HepG2 (cell line): Measurements from ENCODE around the gene LLGL2. TPM values are rescaled to one million over a fixed set of nuclear protein-coding genes. Genes with fewer than 3 reads are reported as not detected.

ENCODE experiments used
- ASH2L ChIP-seq: fragments of 300-600, 200-600 bp; sonication (generic); IDR thresholded peaks from 2 replicates; pipeline ENCODE4 v1.7.0; 2017; ENCODE audit warnings: low read depth, mild to moderate bottlenecking, moderate library complexity, mixed read lengths, low read length; ENCODE audit not compliant: insufficient read length
- ATRX ChIP-seq: sonication (generic); formaldehyde crosslinking; IDR thresholded peaks from 2 replicates; pipeline ENCODE4 v1.4.0; 2020; ENCODE audit warnings: missing genetic modification reagents, borderline replicate concordance
- CBX1 ChIP-seq: IDR thresholded peaks from one replicate; pipeline ENCODE4 v1.6.1; 2016; ENCODE audit warnings: antibody characterized with exemption, low read depth
- ETV6 ChIP-seq: sonication (generic); formaldehyde crosslinking; conservative IDR thresholded peaks from 2 replicates; pipeline ENCODE4 v1.4.0; 2020; ENCODE audit warnings: missing genetic modification reagents
- FOXA3 ChIP-seq: IDR thresholded peaks from 2 replicates; pipeline ENCODE4 v1.6.1; 2016; ENCODE audit warnings: missing genetic modification reagents, missing compliant biosample characterization
- GFI1 ChIP-seq: sonication (generic); formaldehyde crosslinking; IDR thresholded peaks from 2 replicates; pipeline ENCODE4 v1.5.0; 2020; ENCODE audit warnings: missing genetic modification reagents, mild to moderate bottlenecking, borderline replicate concordance
- LCORL ChIP-seq, 2 experiments: fragments of 450-650 bp in 1 of 2; sonication (generic) in 1 of 2; formaldehyde crosslinking in 1 of 2; IDR thresholded peaks; 2 replicates each; pipeline versions ENCODE4 v1.5.0 to v1.6.1; 2017 to 2020; ENCODE audit warnings: antibody characterized with exemption in 1 of 2, missing genetic modification reagents in 1 of 2
- MED1 ChIP-seq: sonication (generic); formaldehyde crosslinking; IDR thresholded peaks from 2 replicates; pipeline ENCODE4 v1.4.0; 2020; ENCODE audit warnings: missing genetic modification reagents
- MTA3 ChIP-seq: sonication (generic); formaldehyde crosslinking; IDR thresholded peaks from 2 replicates; pipeline ENCODE4 v1.4.0; 2020; ENCODE audit warnings: missing genetic modification reagents
- NCOA5 ChIP-seq: sonication (generic); formaldehyde crosslinking; IDR thresholded peaks from 2 replicates; pipeline ENCODE4 v1.4.0; 2020; ENCODE audit warnings: missing genetic modification reagents
- NR2F1 ChIP-seq, 2 experiments: fragments of 450-650 bp in 1 of 2; formaldehyde crosslinking in 1 of 2; IDR thresholded peaks; 2 replicates each; pipeline versions ENCODE4 v1.5.0 to v1.6.1; 2016 to 2020; ENCODE audit warnings: mild to moderate bottlenecking in 1 of 2, missing compliant biosample characterization in 1 of 2, missing genetic modification reagents in 1 of 2, moderate library complexity in 1 of 2
- NR2F2 ChIP-seq: IDR thresholded peaks from 2 replicates; pipeline ENCODE4 v1.6.1; 2012; ENCODE audit warnings: low read depth, inconsistent platforms, borderline replicate concordance
- NR3C1 ChIP-seq: sonication (generic); formaldehyde crosslinking; IDR thresholded peaks from 2 replicates; pipeline ENCODE4 v1.4.0; 2020; ENCODE audit warnings: missing genetic modification reagents
- ZNF12 ChIP-seq: sonication (generic); formaldehyde crosslinking; IDR thresholded peaks from 2 replicates; pipeline ENCODE4 v1.5.0; 2020; ENCODE audit warnings: missing genetic modification reagents
- ZNF160 ChIP-seq: sonication (generic); formaldehyde crosslinking; IDR thresholded peaks from 2 replicates; pipeline ENCODE4 v1.8.0; 2022; ENCODE audit warnings: mild to moderate bottlenecking, inconsistent platforms, missing genetic modification reagents
- ZNF550 ChIP-seq: sonication (generic); formaldehyde crosslinking; IDR thresholded peaks from 2 replicates; pipeline ENCODE4 v1.4.0; 2020; ENCODE audit warnings: mild to moderate bottlenecking, missing genetic modification reagents, borderline replicate concordance
- ZNF768 ChIP-seq: sonication (generic); formaldehyde crosslinking; IDR thresholded peaks from 2 replicates; pipeline ENCODE4 v1.4.0; 2020; ENCODE audit warnings: missing genetic modification reagents
- polyA plus RNA-seq, 8 experiments: library from polyadenylated mRNA; depleted of rRNA in 3 of 8; stranded (reverse) in 7 of 8; unstranded in 1 of 8; fragments of >200 nt; fragmentation: Illumina TruSeq in 4 of 8; extraction: Trizol in 4 of 8; gene quantifications; 2 replicates each; pipeline versions ENCODE4 v1.2.1 to v1.2.3, GENCODE V29; 2011 to 2016; ENCODE audit warnings: low read depth in 4 of 8, missing spikeins in 1 of 8, mixed read lengths in 1 of 8; ENCODE audit not compliant: insufficient read depth in 1 of 8
- total RNA-seq, 5 experiments: library from RNA; depleted of rRNA; stranded (reverse); fragments of >200 nt; fragmentation: Illumina TruSeq; extraction: Trizol; gene quantifications; 2 replicates each; pipeline ENCODE4 v1.2.3, GENCODE V29; 2016; ENCODE audit warnings: low read depth in 1 of 5
- TF ChIP-seq, protein P1 (sequence below): sonication (generic); formaldehyde crosslinking; conservative IDR thresholded peaks from 2 replicates; pipeline ENCODE4 v1.4.0; 2020; ENCODE audit warnings: missing genetic modification reagents
- TF ChIP-seq, protein P2 (sequence below): sonication (generic); IDR thresholded peaks from 2 replicates; pipeline ENCODE4 v1.6.1; 2016; ENCODE audit warnings: low read depth, borderline replicate concordance
- TF ChIP-seq, protein P3 (sequence below): sonication (generic); formaldehyde crosslinking; IDR thresholded peaks from 2 replicates; pipeline ENCODE4 v1.5.0; 2020; ENCODE audit warnings: mild to moderate bottlenecking, missing genetic modification reagents, borderline replicate concordance

Gene LLGL2
- total and polyA plus RNA-seq, 2 of the 13 experiments (the other 11 are each of a cell fraction or from before 2014, with no cell fraction given), result 83.0 to 86.7 TPM

DNA sequence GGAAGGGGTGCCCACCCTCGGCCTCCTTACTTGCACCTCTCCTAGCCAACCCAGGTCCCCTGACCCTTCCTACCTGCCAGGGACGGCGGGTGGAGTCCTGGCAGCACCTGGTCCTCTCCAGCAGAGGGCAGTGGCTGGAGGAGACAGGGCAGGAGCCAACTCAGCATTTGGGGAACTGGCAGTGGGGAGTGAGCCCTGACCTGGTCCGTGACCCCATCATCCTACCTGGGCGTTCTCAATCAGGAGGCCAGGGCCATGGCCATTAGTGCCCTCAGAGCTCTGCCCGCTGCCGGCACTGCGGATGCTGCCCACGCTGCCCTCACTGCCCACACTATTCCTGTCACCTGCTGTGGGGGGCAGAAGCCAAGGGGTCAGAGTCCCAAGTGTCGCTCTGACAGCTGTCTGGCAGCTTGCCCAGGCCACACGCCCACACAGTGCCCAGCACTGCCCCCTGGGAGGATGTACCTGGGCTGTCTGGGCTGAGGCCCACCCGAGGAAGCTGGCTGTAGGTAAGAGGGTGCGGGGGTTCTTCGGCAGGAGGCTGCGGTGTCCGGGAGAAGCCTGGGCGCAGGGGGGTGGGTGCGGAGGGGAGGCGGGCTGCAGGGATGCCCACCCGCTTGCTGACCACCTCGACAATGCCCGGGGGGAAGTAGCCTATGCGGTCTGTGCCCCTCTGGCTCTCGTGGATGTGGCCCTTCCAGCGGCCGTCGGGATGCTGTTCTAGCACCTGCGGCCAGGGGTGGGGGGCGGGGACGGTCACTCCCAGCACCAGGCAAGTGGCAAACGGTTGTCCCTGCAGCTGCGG is 20.9 kb upstream of the LLGL2 start (continued):
- TF ChIP-seq, protein P1, sequence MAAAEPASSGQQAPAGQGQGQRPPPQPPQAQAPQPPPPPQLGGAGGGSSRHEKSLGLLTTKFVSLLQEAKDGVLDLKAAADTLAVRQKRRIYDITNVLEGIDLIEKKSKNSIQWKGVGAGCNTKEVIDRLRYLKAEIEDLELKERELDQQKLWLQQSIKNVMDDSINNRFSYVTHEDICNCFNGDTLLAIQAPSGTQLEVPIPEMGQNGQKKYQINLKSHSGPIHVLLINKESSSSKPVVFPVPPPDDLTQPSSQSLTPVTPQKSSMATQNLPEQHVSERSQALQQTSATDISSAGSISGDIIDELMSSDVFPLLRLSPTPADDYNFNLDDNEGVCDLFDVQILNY, result no peak
- TF ChIP-seq ZNF12 (CRISPR knock-in tag) (no peak), ATRX (no peak), ETV6 (CRISPR knock-in tag) (no peak), NCOA5 (CRISPR knock-in tag) (no peak), LCORL (IDR thresholded peaks at IDR 0.05) (no peak), LCORL (CRISPR knock-in tag; IDR thresholded peaks at IDR 0.05) (peak; percentile 92), ZNF550 (CRISPR knock-in tag) (no peak), GFI1 (CRISPR knock-in tag) (no peak), ASH2L (peak; percentile 45), FOXA3 (CRISPR knock-in tag) (no peak), NR2F1 (CRISPR knock-in tag; IDR thresholded peaks at IDR 0.05) (peak in 1 of 2 experiments; percentile 57; a peak in 1 of 4 replicates), CBX1 (no peak), NR2F2 (no peak), ZNF768 (no peak), NR3C1 (no peak), MED1 (CRISPR knock-in tag) (0 out of 2 replicates have a peak, but pooled peaks have one; percentile 23), MTA3 (CRISPR knock-in tag) (no peak), ZNF160 (CRISPR knock-in tag) (0 out of 2 replicates have a peak, but pooled peaks have one; percentile 14)
- TF ChIP-seq, protein P2, sequence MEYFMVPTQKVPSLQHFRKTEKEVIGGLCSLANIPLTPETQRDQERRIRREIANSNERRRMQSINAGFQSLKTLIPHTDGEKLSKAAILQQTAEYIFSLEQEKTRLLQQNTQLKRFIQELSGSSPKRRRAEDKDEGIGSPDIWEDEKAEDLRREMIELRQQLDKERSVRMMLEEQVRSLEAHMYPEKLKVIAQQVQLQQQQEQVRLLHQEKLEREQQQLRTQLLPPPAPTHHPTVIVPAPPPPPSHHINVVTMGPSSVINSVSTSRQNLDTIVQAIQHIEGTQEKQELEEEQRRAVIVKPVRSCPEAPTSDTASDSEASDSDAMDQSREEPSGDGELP, result peak; percentile 74; the same call in 1 of the 2 replicates
- TF ChIP-seq, protein P3, sequence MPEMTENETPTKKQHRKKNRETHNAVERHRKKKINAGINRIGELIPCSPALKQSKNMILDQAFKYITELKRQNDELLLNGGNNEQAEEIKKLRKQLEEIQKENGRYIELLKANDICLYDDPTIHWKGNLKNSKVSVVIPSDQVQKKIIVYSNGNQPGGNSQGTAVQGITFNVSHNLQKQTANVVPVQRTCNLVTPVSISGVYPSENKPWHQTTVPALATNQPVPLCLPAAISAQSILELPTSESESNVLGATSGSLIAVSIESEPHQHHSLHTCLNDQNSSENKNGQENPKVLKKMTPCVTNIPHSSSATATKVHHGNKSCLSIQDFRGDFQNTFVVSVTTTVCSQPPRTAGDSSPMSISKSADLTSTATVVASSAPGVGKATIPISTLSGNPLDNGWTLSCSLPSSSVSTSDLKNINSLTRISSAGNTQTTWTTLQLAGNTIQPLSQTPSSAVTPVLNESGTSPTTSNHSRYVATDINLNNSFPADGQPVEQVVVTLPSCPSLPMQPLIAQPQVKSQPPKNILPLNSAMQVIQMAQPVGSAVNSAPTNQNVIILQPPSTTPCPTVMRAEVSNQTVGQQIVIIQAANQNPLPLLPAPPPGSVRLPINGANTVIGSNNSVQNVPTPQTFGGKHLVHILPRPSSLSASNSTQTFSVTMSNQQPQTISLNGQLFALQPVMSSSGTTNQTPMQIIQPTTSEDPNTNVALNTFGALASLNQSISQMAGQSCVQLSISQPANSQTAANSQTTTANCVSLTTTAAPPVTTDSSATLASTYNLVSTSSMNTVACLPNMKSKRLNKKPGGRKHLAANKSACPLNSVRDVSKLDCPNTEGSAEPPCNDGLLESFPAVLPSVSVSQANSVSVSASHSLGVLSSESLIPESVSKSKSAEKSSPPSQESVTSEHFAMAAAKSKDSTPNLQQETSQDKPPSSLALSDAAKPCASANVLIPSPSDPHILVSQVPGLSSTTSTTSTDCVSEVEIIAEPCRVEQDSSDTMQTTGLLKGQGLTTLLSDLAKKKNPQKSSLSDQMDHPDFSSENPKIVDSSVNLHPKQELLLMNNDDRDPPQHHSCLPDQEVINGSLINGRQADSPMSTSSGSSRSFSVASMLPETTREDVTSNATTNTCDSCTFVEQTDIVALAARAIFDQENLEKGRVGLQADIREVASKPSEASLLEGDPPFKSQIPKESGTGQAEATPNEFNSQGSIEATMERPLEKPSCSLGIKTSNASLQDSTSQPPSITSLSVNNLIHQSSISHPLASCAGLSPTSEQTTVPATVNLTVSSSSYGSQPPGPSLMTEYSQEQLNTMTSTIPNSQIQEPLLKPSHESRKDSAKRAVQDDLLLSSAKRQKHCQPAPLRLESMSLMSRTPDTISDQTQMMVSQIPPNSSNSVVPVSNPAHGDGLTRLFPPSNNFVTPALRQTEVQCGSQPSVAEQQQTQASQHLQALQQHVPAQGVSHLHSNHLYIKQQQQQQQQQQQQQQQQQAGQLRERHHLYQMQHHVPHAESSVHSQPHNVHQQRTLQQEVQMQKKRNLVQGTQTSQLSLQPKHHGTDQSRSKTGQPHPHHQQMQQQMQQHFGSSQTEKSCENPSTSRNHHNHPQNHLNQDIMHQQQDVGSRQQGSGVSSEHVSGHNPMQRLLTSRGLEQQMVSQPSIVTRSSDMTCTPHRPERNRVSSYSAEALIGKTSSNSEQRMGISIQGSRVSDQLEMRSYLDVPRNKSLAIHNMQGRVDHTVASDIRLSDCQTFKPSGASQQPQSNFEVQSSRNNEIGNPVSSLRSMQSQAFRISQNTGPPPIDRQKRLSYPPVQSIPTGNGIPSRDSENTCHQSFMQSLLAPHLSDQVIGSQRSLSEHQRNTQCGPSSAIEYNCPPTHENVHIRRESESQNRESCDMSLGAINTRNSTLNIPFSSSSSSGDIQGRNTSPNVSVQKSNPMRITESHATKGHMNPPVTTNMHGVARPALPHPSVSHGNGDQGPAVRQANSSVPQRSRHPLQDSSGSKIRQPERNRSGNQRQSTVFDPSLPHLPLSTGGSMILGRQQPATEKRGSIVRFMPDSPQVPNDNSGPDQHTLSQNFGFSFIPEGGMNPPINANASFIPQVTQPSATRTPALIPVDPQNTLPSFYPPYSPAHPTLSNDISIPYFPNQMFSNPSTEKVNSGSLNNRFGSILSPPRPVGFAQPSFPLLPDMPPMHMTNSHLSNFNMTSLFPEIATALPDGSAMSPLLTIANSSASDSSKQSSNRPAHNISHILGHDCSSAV (CRISPR knock-in tag), result no peak
